Osteoblast (primary cell): ENCODE results near the gene SART3. TPM values are rescaled to one million over a fixed set of nuclear protein-coding genes. Genes with fewer than 3 reads are reported as not detected.
"Not testable (repeated sequence)": the region's sequence is repeated elsewhere in the genome, so short reads cannot be mapped to it uniquely, and the experiment has no call there.

Source experiments
- DNase-seq: peaks from one replicate; pipeline ENCODE4 v3.0.0; 2011; ENCODE audit warnings: low spot score, mixed read lengths; ENCODE audit not compliant: insufficient read length; ENCODE audit errors: missing footprints
- H2AFZ ChIP-seq: 2 replicates; pipeline ENCODE4 v1.6.0; 2011; ENCODE audit warnings: mild to moderate bottlenecking, low read length
- H3K27ac ChIP-seq: 2 replicates; pipeline ENCODE4 v1.5.1; 2011; ENCODE audit warnings: mild to moderate bottlenecking, low read depth, low read length, moderate library complexity
- H3K27me3 ChIP-seq: 2 replicates; pipeline ENCODE4 v1.6.0; 2012; ENCODE audit warnings: mild to moderate bottlenecking, control low read depth, inconsistent platforms, low read length, moderate library complexity; ENCODE audit not compliant: insufficient read depth
- H3K36me3 ChIP-seq: 2 replicates; pipeline ENCODE4 v1.5.1; 2011; ENCODE audit warnings: mild to moderate bottlenecking, low read length, control low read depth, moderate library complexity; ENCODE audit not compliant: insufficient read depth
- H3K4me1 ChIP-seq: 2 replicates; pipeline ENCODE4 v1.5.1; 2011; ENCODE audit warnings: mild to moderate bottlenecking, low read length, control low read depth, moderate library complexity; ENCODE audit not compliant: insufficient read depth
- H3K4me2 ChIP-seq: 2 replicates; pipeline ENCODE4 v1.6.0; 2011; ENCODE audit warnings: mild to moderate bottlenecking, low read length; ENCODE audit not compliant: insufficient read depth
- H3K4me3 ChIP-seq: fragments of 200-600 bp; sonication (generic); 3 replicates; pipeline ENCODE4 v1.5.1; 2012; ENCODE audit warnings: mild to moderate bottlenecking, low read length, inconsistent platforms; ENCODE audit not compliant: insufficient read depth
- H3K79me2 ChIP-seq: 2 replicates; pipeline ENCODE4 v1.6.0; 2012; ENCODE audit warnings: mild to moderate bottlenecking, low read length, control low read depth, inconsistent platforms; ENCODE audit not compliant: insufficient read depth
- H3K9me3 ChIP-seq: 2 replicates; pipeline ENCODE4 v1.5.1; 2011; ENCODE audit warnings: low read depth, low read length, control low read depth
- H4K20me1 ChIP-seq: 2 replicates; pipeline ENCODE4 v1.6.0; 2012; ENCODE audit warnings: mild to moderate bottlenecking, low read length, control low read depth; ENCODE audit not compliant: insufficient read depth
- CTCF ChIP-seq: IDR thresholded peaks from 2 replicates; pipeline ENCODE4 v1.5.1; 2011; ENCODE audit warnings: mild to moderate bottlenecking, low read depth, low read length, moderate library complexity; ENCODE audit errors: extremely low read depth
- total RNA-seq: library from RNA; depleted of rRNA; stranded (reverse); fragments of >200 nt; gene quantifications from 2 replicates; pipeline ENCODE4 v1.2.3, GENCODE V29; 2012

SART3 gene
- total RNA-seq, 1 donor, result 57.9 TPM

DNA sequence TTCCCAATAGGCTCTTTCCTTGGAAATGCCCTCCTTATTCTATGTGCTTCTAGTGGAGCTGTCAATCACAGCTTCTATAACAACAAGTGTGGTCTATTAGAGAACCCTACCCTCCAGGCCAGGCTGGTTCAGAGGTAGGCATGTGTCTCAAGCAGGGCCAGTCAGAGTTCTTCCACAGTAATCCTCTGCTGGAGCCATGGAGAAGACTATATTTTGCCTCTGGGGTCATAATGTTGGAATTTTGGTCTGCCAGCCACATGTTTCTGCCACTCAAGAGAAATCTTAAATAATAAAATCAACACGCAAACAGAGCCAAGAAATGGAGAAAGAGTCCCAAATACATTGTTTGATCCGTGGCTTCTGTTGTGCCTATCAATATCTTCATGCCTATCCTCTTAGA lies 69.7 kb downstream of the SART3 start:
- H3K27me3 ChIP-seq, result no peaks in the 10 kb centered on the region

GRCh38 chr12:108487029-108487428 lies 73.9 kb downstream of the SART3 start:
- not testable (repeated sequence) for H3K4me3 ChIP-seq, H2AFZ ChIP-seq, H3K4me2 ChIP-seq, H3K36me3 ChIP-seq, H3K9me3 ChIP-seq, H3K27ac ChIP-seq, H3K27me3 ChIP-seq, H3K4me1 ChIP-seq, DNase-seq, H3K79me2 ChIP-seq, H4K20me1 ChIP-seq

More for the DNA sequence above, 69.7 kb downstream of the SART3 start:
- TF ChIP-seq CTCF, result no peak
- no peak overlapping the region for H3K4me3 ChIP-seq
- H3K4me1 ChIP-seq, result no peaks in the 10 kb centered on the region
- no peak overlapping the region for H3K27ac ChIP-seq
- H2AFZ ChIP-seq, result no peak overlapping the region
- no peaks in the 10 kb centered on the region for H3K36me3 ChIP-seq
- H4K20me1 ChIP-seq, result no peaks in the 10 kb centered on the region
- H3K79me2 ChIP-seq, result no peaks in the 10 kb centered on the region
- H3K4me2 ChIP-seq, result no peak overlapping the region
- DNase-seq, result no peak
- H3K9me3 ChIP-seq, result no peaks in the 10 kb centered on the region

DNA sequence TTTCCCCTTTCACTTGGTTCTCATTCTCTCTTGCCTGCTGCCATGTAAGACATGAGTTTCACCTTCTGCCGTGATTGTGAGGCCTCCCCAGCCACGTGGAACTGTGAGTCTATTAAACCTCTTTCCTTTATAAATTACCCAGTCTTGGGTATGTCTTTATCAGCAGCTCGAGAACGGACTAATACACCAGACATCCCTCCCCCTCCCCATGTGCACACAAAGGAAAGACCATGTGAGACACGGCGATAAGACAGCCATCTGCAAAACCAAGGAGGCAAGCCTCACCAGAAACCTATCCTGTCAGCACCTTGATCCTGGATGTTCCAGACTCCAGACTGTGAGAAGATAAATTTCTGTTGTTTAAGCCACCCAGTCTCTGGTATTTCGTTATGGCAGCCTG lies 75.6 kb downstream of the SART3 start:
- H3K4me1 ChIP-seq, H3K4me2 ChIP-seq, H3K36me3 ChIP-seq, H3K4me3 ChIP-seq, H3K9me3 ChIP-seq, H3K27ac ChIP-seq, H4K20me1 ChIP-seq, H3K27me3 ChIP-seq, DNase-seq, H3K79me2 ChIP-seq, H2AFZ ChIP-seq: not testable (repeated sequence)

GRCh38 chr12:108484845-108485244 lies 76.1 kb downstream of the SART3 start:
- Histone ChIP-seq H3K36me3 (no peaks in the 10 kb centered on the region), H3K4me1 (no peaks in the 10 kb centered on the region), H3K9me3 (no peaks in the 10 kb centered on the region), H3K4me3 (no peak overlapping the region), H3K27ac (no peak overlapping the region), H3K79me2 (no peaks in the 10 kb centered on the region), H3K4me2 (no peak overlapping the region), H4K20me1 (no peaks in the 10 kb centered on the region), H2AFZ (no peak overlapping the region), H3K27me3 (no peaks in the 10 kb centered on the region)
- DNase-seq, result no peak
- no peak for TF ChIP-seq CTCF

GRCh38 chr12:108484431-108484830 lies 76.5 kb downstream of the SART3 start:
- Histone ChIP-seq H3K79me2 (no peaks in the 10 kb centered on the region), H3K9me3 (no peaks in the 10 kb centered on the region), H3K36me3 (no peaks in the 10 kb centered on the region), H2AFZ (no peak overlapping the region), H3K4me2 (no peak overlapping the region), H3K27ac (no peak overlapping the region), H3K4me3 (no peak overlapping the region), H4K20me1 (no peaks in the 10 kb centered on the region), H3K4me1 (no peaks in the 10 kb centered on the region), H3K27me3 (no peaks in the 10 kb centered on the region)
- DNase-seq, result no peak
- no peak for TF ChIP-seq CTCF
